ENCODE results near the gene ARHGEF18. TPM values are rescaled to one million over a fixed set of nuclear protein-coding genes. Genes with fewer than 3 reads are reported as not detected.

ARHGEF18 gene
- total RNA-seq, 3 donors from 2014 or later, result 67.8 to 86.8 (median 81.2) TPM

DNA sequence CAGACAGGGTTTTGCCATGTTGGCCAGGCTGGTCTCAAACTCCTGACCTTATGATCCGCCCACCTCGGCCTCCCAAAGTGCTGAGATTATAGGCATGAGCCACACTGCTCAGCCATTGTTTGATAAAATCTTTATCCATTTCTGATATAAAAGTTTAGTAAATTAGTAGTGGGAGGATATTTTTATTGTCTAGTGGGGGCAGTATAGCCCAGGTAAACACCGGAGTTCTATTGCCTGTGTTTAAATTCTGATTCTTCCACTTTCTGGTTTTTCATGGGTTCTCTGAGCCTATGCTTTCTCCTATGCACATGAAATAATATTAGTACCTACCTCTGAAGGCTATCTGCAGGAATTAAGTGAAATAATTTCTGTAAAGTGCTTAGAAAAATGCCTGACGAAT lies 20.1 kb upstream of the ARHGEF18 start:
- Histone ChIP-seq H3K36me3 (ENCODE audit: low read depth) (no peaks in the 10 kb centered on the region), H3K4me3 (no peak overlapping the region), H3K9me3 (peaks cover 8% of the 10 kb centered on the region), H3K4me1 (ENCODE audit: low read depth) (no peaks in the 10 kb centered on the region)
- DNase-seq (no peak), ATAC-seq (no peak)
- TF ChIP-seq, protein P1, sequence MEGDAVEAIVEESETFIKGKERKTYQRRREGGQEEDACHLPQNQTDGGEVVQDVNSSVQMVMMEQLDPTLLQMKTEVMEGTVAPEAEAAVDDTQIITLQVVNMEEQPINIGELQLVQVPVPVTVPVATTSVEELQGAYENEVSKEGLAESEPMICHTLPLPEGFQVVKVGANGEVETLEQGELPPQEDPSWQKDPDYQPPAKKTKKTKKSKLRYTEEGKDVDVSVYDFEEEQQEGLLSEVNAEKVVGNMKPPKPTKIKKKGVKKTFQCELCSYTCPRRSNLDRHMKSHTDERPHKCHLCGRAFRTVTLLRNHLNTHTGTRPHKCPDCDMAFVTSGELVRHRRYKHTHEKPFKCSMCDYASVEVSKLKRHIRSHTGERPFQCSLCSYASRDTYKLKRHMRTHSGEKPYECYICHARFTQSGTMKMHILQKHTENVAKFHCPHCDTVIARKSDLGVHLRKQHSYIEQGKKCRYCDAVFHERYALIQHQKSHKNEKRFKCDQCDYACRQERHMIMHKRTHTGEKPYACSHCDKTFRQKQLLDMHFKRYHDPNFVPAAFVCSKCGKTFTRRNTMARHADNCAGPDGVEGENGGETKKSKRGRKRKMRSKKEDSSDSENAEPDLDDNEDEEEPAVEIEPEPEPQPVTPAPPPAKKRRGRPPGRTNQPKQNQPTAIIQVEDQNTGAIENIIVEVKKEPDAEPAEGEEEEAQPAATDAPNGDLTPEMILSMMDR (IDR thresholded peaks at IDR 0.05), result no peak
- intact Hi-C loops (cut with DNase I, micrococcal nuclease), result no loop called here

DNA sequence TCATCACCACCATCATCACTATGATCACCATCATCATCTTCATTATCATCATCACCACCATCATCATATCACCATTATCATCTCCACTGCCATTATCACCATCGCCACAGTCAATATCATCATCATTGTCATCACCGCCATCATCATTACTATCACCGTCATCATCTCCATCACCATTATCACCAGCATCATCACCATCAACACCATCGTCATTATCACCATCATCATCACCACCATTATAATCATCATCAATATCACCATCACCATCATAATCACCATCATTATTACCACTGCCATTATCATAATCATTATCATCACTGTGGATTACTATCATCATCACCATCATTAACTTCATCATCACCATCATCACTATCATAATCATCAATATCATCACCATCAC lies 17.3 kb upstream of the ARHGEF18 start:
- H3K9me3 ChIP-seq, result no peaks in the 10 kb centered on the region
- DNase-seq (no peak), ATAC-seq (no peak)
- H3K36me3 ChIP-seq (ENCODE audit: low read depth), result no peaks in the 10 kb centered on the region
- intact Hi-C loops (cut with DNase I, micrococcal nuclease), result loop anchor here in 1 of 2 donors (5.0 kb wide), 1 partner anchor 224 kb away; no protein-coding TSS in a partner anchor
- TF ChIP-seq, protein P1 (IDR thresholded peaks at IDR 0.05), result no peak
- no peaks in the 10 kb centered on the region for H3K4me1 ChIP-seq (ENCODE audit: low read depth)
- H3K4me3 ChIP-seq, result no peak overlapping the region

- no peak for ATAC-seq
- Histone ChIP-seq H3K36me3 (ENCODE audit: low read depth) (no peaks in the 10 kb centered on the region), H3K4me1 (ENCODE audit: low read depth) (no peaks in the 10 kb centered on the region), H3K9me3 (no peaks in the 10 kb centered on the region), H3K4me3 (no peak overlapping the region)
- intact Hi-C loops (cut with DNase I, micrococcal nuclease), result loop anchor here in 1 of 2 donors (5.0 kb wide), 1 partner anchor 226 kb away; no protein-coding TSS in a partner anchor
- no peak for DNase-seq
- TF ChIP-seq, protein P1 (IDR thresholded peaks at IDR 0.05), result no peak
Observed at GRCh38 chr19:7333198-7334118, 15.3 kb upstream of the ARHGEF18 start.

DNA sequence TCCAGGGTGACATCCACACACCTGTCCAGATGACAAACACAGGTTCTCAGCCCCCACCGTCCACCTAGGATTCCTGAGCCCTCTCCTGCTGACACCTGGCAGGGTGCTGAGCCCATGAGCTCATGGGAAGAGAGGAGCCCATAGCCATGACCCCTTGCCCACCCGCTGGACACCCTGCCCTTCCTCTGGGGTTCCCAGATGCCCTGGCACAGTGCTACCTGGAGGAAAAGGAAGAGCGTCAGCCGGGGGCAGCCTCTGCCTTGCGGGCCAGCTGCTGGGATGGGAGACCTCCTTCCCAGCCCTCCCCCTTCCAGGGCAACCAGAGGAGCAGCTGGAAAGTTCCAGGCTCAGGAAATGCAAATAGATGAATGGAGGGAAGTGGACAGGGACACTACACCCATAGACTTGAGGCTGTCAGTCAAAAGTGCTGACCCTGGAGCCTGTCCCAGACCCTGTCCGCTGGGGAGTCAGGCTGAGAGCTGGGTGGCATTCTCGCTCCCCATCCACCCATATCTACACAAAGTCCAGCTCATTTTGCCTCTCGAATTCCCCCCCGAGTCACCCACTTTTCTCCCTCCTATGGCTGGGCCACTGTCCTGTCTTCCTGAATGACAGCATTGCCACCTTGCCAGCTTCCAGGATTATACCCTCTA lies 12.3 kb upstream of the ARHGEF18 start:
- intact Hi-C loops (cut with DNase I, micrococcal nuclease), result loop anchor here in 1 of 2 donors (5.0 kb wide), 1 partner anchor 184 kb away; no protein-coding TSS in a partner anchor
- Histone ChIP-seq H3K36me3 (ENCODE audit: low read depth) (no peaks in the 10 kb centered on the region), H3K4me1 (ENCODE audit: low read depth) (no peaks in the 10 kb centered on the region), H3K9me3 (no peaks in the 10 kb centered on the region), H3K4me3 (no peak overlapping the region)
- ATAC-seq (no peak), DNase-seq (no peak)
- TF ChIP-seq, protein P1 (IDR thresholded peaks at IDR 0.05), result no peak

GRCh38 chr19:7337380-7338194 lies 11.2 kb upstream of the ARHGEF18 start:
- TF ChIP-seq, protein P1 (IDR thresholded peaks at IDR 0.05), result no peak
- H3K36me3 ChIP-seq (ENCODE audit: low read depth), result no peaks in the 10 kb centered on the region
- no peaks in the 10 kb centered on the region for H3K4me1 ChIP-seq (ENCODE audit: low read depth)
- peak in 2 of 3 donors; percentile 25 to 66 for DNase-seq
- peak; percentile 70 for ATAC-seq
- intact Hi-C loops (cut with DNase I, micrococcal nuclease), result loop anchor here in 1 of 2 donors (5.0 kb wide), 1 partner anchor 185 kb away; no protein-coding TSS in a partner anchor
- H3K9me3 ChIP-seq, result no peaks in the 10 kb centered on the region
- no peak overlapping the region for H3K4me3 ChIP-seq

All from mucosa of descending colon (tissue), 3 donors.